Prostate gland (tissue), 2 donors: Measurements from ENCODE around the gene KLF5.

ENCODE experiments used
- POLR2A ChIP-seq: fragments of 450-650 bp; IDR thresholded peaks from one replicate; pipeline ENCODE4 v1.6.1; 2016; ENCODE audit warnings: antibody characterized with exemption, mild to moderate bottlenecking
- POLR2AphosphoS5 ChIP-seq: sonication (generic); formaldehyde crosslinking; IDR thresholded peaks from one replicate; pipeline ENCODE4 v1.6.1; 2017; ENCODE audit warnings: antibody characterized with exemption
- TF ChIP-seq, protein P1 (sequence below), 4 experiments: fragments of 200-600 bp in 2 of 4; fragments of 450-650 bp in 2 of 4; sonication (generic) in 2 of 4; IDR thresholded peaks; 1 replicate in 3 of 4; 2 replicates in 1 of 4; pipeline ENCODE4 v1.5.1; 2016 to 2019; ENCODE audit warnings: antibody characterized with exemption in 4 of 4, mild to moderate bottlenecking in 2 of 4, moderate library complexity in 2 of 4

DNA sequence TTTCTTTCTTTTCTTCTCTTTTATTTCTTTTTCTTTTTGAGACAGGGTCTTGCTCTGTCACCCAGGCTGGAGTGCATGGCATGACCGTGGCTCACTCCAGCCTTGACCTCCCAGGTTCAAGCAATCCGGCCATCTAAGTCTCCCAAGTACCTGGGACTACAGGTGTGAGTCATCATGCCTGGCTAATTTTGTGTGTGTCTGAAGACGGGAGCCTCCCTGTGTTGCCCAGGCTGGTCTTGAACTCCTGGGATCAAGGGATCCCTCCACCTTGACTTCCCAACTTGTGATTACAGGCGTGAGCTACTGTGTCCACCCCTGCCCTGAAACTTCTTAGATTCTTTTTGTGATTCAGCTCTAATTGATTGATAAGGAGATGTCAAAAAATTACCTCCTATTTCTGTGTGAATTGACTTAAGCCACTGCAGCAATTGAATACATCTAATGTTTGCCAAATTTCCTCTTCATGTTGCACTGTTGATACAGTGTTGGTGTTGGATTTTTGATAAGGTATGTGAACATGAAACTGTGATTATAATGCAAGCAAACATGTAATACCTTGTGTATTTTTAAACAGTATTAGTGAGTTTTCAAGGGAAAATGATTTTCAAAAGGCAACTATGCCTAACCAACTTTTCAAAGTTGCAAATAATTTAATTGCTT is 22.6 kb downstream of the KLF5 start:
- TF ChIP-seq, protein P1, sequence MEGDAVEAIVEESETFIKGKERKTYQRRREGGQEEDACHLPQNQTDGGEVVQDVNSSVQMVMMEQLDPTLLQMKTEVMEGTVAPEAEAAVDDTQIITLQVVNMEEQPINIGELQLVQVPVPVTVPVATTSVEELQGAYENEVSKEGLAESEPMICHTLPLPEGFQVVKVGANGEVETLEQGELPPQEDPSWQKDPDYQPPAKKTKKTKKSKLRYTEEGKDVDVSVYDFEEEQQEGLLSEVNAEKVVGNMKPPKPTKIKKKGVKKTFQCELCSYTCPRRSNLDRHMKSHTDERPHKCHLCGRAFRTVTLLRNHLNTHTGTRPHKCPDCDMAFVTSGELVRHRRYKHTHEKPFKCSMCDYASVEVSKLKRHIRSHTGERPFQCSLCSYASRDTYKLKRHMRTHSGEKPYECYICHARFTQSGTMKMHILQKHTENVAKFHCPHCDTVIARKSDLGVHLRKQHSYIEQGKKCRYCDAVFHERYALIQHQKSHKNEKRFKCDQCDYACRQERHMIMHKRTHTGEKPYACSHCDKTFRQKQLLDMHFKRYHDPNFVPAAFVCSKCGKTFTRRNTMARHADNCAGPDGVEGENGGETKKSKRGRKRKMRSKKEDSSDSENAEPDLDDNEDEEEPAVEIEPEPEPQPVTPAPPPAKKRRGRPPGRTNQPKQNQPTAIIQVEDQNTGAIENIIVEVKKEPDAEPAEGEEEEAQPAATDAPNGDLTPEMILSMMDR (IDR thresholded peaks at IDR 0.05) = no peak
- TF ChIP-seq POLR2AphosphoS5 (no peak), POLR2A (no peak)
